ENCODE data around the gene KDM4B.

DNA sequence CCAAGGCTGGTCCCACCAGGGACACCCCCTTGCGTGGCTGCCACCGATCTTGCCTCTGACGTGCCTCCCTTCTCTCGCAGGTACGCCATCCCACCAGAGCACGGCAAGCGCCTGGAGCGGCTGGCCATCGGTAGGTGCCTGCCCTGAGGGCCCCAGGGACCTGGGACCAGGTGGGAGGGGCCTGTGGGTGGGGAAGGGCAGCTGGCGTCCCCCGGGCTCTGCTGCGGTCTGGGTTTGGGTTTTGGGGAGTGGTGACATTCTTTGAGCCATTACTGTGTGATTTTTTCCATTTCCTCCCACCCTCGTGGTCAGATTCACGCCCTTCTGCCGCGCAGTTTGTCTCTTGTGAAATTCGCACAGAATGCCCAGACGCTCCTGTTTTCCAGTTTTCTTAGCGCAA lies 102.0 kb downstream of the KDM4B start:
- TF ChIP-seq POLR2AphosphoS5 (IDR thresholded peaks at IDR 0.05; ENCODE audit: low read depth, low read length) (no peak), TAF1 (IDR thresholded peaks at IDR 0.05; ENCODE audit: borderline replicate concordance, low read depth, low read length) (no peak), POLR2A (IDR thresholded peaks at IDR 0.05; ENCODE audit: low read depth, low read length) (no peak)

All from GM12892 (cell line).